ENCODE data around the gene ROCK2.

GRCh38 chr2:11133238-11133935 lies 211.0 kb downstream of the ROCK2 start:
- TF ChIP-seq CTCF (IDR thresholded peaks at IDR 0.05) (no peak), ZFX (IDR thresholded peaks at IDR 0.05; ENCODE audit: borderline replicate concordance) (no peak)
